HG02678 (cell line): ENCODE data around the gene RCOR2.

ENCODE experiments used
- ATAC-seq: cut with Tn5 transposase; IDR thresholded peaks from one replicate; pipeline ENCODE4 v1.9.1; 2021; ENCODE audit warnings: mild to moderate bottlenecking, moderate library complexity; ENCODE audit not compliant: unreplicated experiment

RCOR2 gene

GRCh38 chr11:63929616-63930015, 12.7 kb upstream of the RCOR2 start:
- no peak for ATAC-seq

DNA sequence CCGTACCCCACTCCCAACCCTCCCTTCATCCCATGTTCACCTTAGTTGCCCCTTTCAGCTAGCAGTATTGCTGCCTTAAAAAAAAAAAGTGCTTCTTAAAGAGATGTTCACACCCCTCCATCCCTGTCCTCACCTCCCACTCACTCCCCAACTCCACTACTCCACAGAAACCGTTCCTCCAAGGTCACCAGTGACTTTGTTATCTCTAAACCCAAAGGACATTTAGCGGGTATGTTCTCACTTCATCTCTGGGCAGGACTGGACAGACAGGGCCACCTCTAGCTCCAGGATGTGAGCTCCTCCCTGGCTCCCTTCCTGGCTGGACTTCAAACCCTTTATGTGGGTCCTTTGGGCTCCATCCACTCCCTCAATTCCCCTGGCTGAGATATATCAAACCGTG, 6.4 kb upstream of the RCOR2 start:
- no peak for ATAC-seq

DNA sequence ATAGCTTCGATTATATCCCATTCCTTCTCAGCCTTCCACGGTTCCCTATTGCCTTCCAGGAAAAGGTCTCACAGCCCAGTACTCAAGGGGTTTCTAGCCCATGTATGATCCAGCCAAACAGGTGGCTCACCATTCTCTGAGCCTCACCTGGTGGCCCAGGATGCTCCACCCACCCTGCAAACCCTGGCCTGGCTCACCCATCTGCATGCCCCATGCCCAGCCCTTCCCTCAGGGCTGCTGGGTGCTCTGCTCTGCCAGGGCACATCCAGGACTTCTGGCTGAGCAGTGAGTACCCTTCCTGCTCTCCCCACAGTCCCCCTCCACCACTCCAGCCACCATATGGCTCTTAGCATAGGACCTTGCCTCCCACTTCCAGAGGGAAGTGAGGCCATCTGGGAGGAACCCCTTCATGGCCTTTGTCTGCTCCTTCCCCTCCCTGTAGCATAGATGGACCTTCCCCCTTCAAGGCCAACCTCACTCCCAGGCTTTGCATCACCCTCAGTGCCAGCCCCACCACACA, 5.8 kb upstream of the RCOR2 start:
- ATAC-seq = no peak

GRCh38 chr11:63920939-63921417, 4.0 kb upstream of the RCOR2 start:
- ATAC-seq = no peak

GRCh38 chr11:63920126-63920938, 3.4 kb upstream of the RCOR2 start:
- no peak for ATAC-seq

GRCh38 chr11:63919267-63920125, 2.5 kb upstream of the RCOR2 start:
- ATAC-seq = no peak

GRCh38 chr11:63918507-63919191, 1.7 kb upstream of the RCOR2 start:
- ATAC-seq = no peak

GRCh38 chr11:63917692-63918506, 935 bp upstream of the RCOR2 start:
- no peak for ATAC-seq

GRCh38 chr11:63915961-63916836, 765 bp downstream of the RCOR2 start:
- no peak for ATAC-seq

DNA sequence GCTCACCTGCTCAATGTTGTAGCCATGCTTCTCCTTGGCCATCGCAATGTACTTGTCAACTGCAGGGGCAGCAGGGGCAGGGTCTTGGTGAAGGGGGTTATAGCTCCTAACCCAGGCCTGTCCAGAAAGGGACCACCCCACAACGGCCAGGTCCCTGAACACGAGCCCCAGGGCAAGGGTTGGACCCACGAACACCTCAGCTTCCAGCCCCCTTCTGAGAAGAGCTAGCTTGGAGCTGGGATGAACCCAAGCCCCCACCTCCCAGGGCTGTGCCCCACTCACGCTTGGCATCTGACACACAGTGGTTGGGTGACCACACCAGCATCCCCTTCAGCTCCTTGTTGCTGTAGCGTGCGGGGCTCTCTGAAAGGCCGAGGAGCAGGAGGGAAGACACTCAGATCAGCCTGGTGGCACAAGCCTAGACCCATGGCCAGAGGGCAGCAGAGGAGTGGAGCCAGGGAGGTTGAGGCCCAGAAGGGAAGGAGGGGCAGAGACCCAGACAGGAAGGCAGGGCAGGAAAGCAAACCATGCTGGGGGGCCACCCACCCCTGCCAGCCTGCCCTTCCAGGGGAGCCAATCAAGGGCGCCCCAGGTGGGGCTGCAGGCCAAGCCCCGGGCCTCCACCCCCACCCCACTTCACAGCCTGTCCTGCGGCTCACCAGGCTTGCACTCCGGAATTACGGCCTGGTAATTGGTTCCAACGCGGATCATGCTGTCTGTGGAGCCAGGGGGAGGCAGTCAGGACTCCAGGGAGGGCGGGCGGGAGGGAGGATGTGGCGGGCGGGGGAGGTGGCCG, 1.9 kb downstream of the RCOR2 start:
- no peak for ATAC-seq

- no peak for ATAC-seq
These were observed 2.8 kb downstream of the RCOR2 start for GRCh38 chr11:63913866-63914830.

DNA sequence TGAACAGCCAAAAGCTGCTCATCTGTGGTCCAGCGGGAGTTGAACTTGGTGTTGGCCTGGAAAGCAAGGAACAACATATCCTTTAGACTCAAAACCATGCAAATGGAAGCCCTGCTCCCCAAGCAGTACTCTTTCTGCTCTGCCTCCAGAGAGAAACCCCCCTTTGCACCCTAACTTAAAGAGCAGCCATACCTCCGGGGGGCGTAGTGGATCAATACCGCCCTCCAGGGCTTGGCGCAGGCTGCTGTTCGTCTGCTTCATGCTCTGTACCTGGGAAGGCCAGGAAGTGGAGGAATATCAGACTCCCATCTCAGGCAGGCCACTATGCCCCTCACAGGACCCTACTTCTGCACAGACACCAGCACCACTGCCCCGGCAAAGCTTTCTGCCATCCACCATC, 4.3 kb downstream of the RCOR2 start:
- no peak for ATAC-seq

DNA sequence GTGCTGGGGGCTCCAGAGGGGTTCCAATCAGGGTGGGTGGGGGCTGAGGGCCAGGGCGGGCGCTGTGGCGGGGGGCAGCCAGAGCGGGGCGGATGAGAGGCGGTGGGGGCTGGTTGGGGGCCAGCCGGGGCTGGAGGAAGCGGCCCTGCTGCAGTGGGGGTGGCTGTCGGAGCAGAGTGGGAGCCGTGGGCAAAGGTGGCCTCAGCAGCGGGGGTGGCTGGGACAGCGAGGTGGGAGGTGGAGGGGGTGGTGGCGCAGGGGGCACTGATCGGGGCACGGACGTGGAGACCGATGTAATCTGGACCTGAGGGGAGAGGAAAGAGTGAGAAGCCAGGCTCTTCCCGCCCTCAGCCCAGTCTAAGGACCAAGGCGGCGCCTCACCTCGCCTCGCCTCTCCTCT, 5.1 kb downstream of the RCOR2 start:
- no peak for ATAC-seq

DNA sequence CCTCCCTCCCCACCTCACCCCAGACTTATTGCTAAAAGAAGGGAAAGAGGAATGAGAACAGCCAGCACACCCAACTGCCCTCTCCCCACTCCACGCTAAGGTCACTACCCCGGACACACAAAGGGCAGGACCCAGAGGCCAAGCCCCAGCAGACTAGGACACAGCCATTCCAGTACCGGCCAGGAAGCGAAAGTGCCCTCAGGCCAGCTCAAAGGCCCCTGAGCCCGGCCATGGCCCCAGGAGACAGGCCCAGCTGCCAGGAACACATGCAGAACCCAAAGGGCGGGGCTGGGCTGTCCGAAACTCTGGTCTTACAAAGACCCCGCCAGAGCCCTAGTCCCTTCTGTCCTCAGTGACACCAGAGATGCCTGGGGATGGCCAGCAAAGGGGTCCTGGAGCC, 5.5 kb downstream of the RCOR2 start:
- ATAC-seq = no peak

DNA sequence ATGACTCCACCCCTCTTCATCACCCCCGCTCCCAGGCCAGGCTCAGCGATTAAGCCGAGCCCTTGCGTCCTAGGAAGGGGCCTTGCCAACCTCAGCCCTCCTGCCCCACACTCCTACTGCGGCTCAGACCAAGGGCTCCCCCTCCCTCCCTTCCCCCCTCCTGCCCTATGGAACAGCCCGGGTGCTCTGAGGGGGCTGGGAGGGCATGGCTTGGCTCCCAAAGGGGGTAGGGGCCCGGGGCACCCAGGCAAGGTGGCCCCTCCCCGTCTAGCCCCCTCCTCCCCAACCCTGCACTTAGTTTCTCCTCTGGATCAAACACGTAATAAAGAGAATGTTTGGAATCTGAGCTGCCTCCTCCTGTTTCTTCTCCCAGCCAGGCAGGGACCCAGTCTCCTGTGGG, 6.3 kb downstream of the RCOR2 start:
- no peak for ATAC-seq

DNA sequence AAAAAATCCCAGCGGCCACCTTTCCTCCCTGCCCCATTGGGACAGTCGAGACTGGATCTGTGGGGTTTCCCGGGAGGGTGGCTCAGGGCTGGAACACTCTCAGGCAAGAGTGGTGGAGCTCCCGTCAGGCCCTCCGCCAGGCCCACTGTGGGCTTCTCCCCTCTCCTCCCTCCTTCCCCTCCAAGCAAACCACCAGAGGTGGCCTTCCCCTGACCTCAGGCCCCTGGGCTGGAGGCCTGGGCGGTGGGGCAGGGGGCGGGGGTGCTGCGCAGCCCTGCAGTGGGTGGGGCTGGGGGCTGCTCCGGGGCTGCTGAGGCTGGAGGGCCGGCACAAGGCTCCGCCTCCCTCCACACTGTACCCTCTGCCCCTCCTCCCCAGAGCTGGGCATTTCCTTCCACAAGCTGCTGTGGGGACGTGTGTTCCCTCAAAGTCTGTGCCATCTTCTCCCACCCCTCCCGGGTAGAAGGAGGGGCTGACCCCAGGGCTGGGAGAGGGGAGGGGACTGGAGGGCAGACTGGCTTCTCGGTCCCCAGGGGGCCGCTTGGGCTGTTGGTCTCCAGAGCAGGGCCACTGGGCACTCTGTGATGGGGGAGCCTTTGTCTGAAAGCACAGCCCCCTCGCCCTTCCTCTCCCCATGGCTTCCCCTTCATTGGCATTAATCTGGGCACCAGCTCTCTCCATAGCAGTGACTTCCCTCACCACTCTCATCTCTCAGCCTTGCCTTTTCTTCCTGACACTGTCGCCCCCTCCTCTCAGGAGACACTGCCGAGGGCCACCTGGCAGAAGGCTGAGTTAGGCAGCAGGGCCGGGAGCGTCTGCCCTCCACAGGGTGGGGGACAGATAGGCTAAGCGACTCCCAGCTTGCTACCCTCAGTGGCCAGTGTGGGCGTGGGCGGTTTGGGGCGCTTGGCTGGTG, 7.1 kb downstream of the RCOR2 start:
- ATAC-seq = no peak
